OCI-LY7 (cell line): ENCODE measurements around the gene MTHFD1.

Source experiments
- EZH2phosphoT487 ChIP-seq: fragments of 200-600 bp; sonication (generic); IDR thresholded peaks from 2 replicates; pipeline ENCODE4 v1.6.1; 2018; ENCODE audit warnings: low read depth, borderline replicate concordance, mild to moderate bottlenecking, mixed run types, antibody characterized with exemption, low read length, moderate library complexity, mixed read lengths
- TF ChIP-seq, protein P1 (sequence below): fragments of 200-600 bp; sonication (generic); conservative IDR thresholded peaks from 2 replicates; pipeline ENCODE4 v1.5.1; 2014; ENCODE audit warnings: mild to moderate bottlenecking, antibody characterized with exemption, low read length, moderate library complexity, mixed read lengths

DNA sequence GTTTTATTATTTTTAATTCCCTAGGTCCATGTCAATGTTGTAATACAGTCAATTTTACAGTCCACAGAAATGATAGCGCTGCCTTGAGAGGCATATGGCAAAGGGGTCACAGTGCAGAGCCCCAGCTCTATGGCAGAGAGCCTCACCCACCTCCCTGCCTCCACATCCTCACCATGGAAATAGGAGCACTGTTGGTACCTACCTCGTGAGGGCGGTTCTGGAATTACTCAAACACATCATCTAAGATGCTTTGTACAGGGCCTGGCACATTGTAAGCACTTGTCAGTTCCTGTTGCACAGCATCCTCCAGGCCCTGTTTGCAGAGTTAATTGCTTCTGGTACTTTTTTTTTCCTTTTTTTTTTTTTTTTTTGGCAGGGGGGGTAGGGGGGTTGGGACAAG is 73.1 kb downstream of the MTHFD1 start:
- TF ChIP-seq, protein P1, sequence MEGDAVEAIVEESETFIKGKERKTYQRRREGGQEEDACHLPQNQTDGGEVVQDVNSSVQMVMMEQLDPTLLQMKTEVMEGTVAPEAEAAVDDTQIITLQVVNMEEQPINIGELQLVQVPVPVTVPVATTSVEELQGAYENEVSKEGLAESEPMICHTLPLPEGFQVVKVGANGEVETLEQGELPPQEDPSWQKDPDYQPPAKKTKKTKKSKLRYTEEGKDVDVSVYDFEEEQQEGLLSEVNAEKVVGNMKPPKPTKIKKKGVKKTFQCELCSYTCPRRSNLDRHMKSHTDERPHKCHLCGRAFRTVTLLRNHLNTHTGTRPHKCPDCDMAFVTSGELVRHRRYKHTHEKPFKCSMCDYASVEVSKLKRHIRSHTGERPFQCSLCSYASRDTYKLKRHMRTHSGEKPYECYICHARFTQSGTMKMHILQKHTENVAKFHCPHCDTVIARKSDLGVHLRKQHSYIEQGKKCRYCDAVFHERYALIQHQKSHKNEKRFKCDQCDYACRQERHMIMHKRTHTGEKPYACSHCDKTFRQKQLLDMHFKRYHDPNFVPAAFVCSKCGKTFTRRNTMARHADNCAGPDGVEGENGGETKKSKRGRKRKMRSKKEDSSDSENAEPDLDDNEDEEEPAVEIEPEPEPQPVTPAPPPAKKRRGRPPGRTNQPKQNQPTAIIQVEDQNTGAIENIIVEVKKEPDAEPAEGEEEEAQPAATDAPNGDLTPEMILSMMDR, result no peak
- no peak for TF ChIP-seq EZH2phosphoT487
